ENCODE results near the gene TRIM13.

The TRIM13 gene

DNA sequence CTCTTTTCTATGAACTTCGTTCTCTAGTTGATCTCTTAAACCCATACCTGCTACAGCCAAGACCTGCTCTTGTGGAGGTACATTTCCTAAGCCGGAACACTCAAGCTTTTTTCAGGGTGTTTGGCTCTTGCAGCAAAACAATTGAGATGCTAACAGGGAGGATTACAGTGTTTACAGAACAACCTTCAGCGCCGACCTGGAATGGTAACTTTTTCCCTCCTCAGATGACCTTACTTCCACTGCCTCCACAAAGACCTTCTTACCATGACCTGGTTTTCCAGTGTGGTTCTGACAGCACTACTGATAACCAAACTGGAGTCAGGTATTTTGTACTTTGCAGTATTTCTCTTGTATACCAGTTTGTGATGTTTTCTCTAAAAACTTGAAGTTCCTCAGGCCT lies 18.9 kb downstream of the TRIM13 start:
- H3K4me2 ChIP-seq (ENCODE audit: low read length) = no peak overlapping the region
- no peaks in the 10 kb centered on the region for H3K4me1 ChIP-seq (ENCODE audit: control insufficient read depth, low read length)
- H4K20me1 ChIP-seq (ENCODE audit: control insufficient read depth, insufficient read depth, low read depth, low read length) = no peaks in the 10 kb centered on the region
- TF ChIP-seq CTCF (IDR thresholded peaks at IDR 0.05; ENCODE audit: low read depth, low read length, poor library complexity, severe bottlenecking) (no peak), EZH2phosphoT487 (IDR thresholded peaks at IDR 0.05; ENCODE audit: borderline replicate concordance, low read length) (no peak)
- no peaks in the 10 kb centered on the region for H3K27me3 ChIP-seq (ENCODE audit: control insufficient read depth, low read length)
- H3K27ac ChIP-seq (ENCODE audit: low read depth, low read length) = no peak overlapping the region
- peaks cover 49% of the 10 kb centered on the region for H3F3A ChIP-seq (ENCODE audit: control insufficient read depth, insufficient read depth)
- peaks cover 47% of the 10 kb centered on the region for H3K79me2 ChIP-seq (ENCODE audit: control insufficient read depth, low read length)
- no peaks in the 10 kb centered on the region for H3K9me3 ChIP-seq (ENCODE audit: control insufficient read depth, insufficient read depth, low read length)
- H3K36me3 ChIP-seq (ENCODE audit: control insufficient read depth, low read length) = peaks cover 78% of the 10 kb centered on the region
- no peak overlapping the region for H3K4me3 ChIP-seq (ENCODE audit: low read length)
- H3K9me2 ChIP-seq (replicated peaks; ENCODE audit: control insufficient read depth, low read length) = no peaks in the 10 kb centered on the region

DNA sequence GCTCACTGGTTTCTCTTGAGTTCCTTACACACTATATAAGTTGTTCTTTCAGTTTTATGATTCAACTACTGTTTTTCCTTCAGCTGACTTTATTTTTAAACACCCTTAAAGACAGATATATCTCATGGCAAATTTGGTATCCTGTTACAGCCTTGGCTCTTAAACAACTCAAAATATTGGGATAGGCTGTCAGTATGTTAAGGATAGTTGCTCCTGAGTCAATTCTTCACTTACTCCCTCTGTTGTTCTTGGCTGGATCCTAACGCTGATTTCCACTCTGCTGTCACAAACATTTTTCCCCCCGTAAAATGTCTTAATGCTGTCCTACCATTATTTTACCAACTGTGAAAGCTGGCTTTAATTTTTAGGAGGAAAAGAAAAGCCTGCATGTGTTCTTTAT lies 19.6 kb downstream of the TRIM13 start:
- Histone ChIP-seq H3K4me3 (ENCODE audit: low read length) (no peak overlapping the region), H3K27ac (ENCODE audit: low read depth, low read length) (no peak overlapping the region), H3K9me3 (ENCODE audit: control insufficient read depth, insufficient read depth, low read length) (no peaks in the 10 kb centered on the region), H3K36me3 (ENCODE audit: control insufficient read depth, low read length) (peaks cover 73% of the 10 kb centered on the region), H3K9me2 (replicated peaks; ENCODE audit: control insufficient read depth, low read length) (no peaks in the 10 kb centered on the region), H3F3A (ENCODE audit: control insufficient read depth, insufficient read depth) (peaks cover 45% of the 10 kb centered on the region), H3K4me2 (ENCODE audit: low read length) (no peak overlapping the region), H3K27me3 (ENCODE audit: control insufficient read depth, low read length) (no peaks in the 10 kb centered on the region), H3K79me2 (ENCODE audit: control insufficient read depth, low read length) (peaks cover 41% of the 10 kb centered on the region), H3K4me1 (ENCODE audit: control insufficient read depth, low read length) (no peaks in the 10 kb centered on the region), H4K20me1 (ENCODE audit: control insufficient read depth, insufficient read depth, low read depth, low read length) (no peaks in the 10 kb centered on the region)
- no peak for TF ChIP-seq CTCF (IDR thresholded peaks at IDR 0.05; ENCODE audit: low read depth, low read length, poor library complexity, severe bottlenecking)
- no peak for TF ChIP-seq EZH2phosphoT487 (IDR thresholded peaks at IDR 0.05; ENCODE audit: borderline replicate concordance, low read length)

- Histone ChIP-seq H3K4me1 (ENCODE audit: control insufficient read depth, low read length) (no peaks in the 10 kb centered on the region), H3K4me3 (ENCODE audit: low read length) (no peak overlapping the region), H3K4me2 (ENCODE audit: low read length) (no peak overlapping the region), H3K36me3 (ENCODE audit: control insufficient read depth, low read length) (peaks cover 71% of the 10 kb centered on the region), H3K9me2 (replicated peaks; ENCODE audit: control insufficient read depth, low read length) (no peaks in the 10 kb centered on the region), H4K20me1 (ENCODE audit: control insufficient read depth, insufficient read depth, low read depth, low read length) (no peaks in the 10 kb centered on the region), H3K9me3 (ENCODE audit: control insufficient read depth, insufficient read depth, low read length) (no peaks in the 10 kb centered on the region), H3K79me2 (ENCODE audit: control insufficient read depth, low read length) (peaks cover 27% of the 10 kb centered on the region), H3K27me3 (ENCODE audit: control insufficient read depth, low read length) (no peaks in the 10 kb centered on the region), H3F3A (ENCODE audit: control insufficient read depth, insufficient read depth) (peaks cover 37% of the 10 kb centered on the region), H3K27ac (ENCODE audit: low read depth, low read length) (no peak overlapping the region)
- TF ChIP-seq EZH2phosphoT487 (IDR thresholded peaks at IDR 0.05; ENCODE audit: borderline replicate concordance, low read length) (no peak), CTCF (IDR thresholded peaks at IDR 0.05; ENCODE audit: low read depth, low read length, poor library complexity, severe bottlenecking) (no peak)
These were observed 21.0 kb downstream of the TRIM13 start for GRCh38 chr13:50017819-50018218.

DNA sequence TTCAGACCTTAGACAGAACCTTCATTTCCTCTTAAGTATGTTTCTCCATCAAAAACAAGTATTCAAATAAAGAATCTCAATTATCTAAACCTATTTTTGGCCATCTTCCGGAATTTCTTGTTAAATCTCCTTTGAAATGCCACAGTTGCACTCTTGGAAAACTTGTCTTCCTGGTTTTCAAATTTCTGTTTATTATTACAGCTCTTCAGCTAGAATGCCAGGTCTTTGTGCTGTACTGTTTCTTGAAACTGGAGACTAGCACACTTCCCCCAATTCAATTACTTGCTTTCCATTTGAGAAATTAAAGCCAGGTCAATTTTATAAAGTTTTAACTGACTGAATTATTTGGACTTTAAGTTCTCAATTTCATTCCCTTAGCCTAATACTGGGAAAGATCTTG lies 28.6 kb downstream of the TRIM13 start:
- Histone ChIP-seq H3K27me3 (ENCODE audit: control insufficient read depth, low read length) (no peaks in the 10 kb centered on the region), H3K36me3 (ENCODE audit: control insufficient read depth, low read length) (peaks cover 45% of the 10 kb centered on the region), H3F3A (ENCODE audit: control insufficient read depth, insufficient read depth) (peaks cover 17% of the 10 kb centered on the region), H3K4me3 (ENCODE audit: low read length) (no peak overlapping the region), H3K9me3 (ENCODE audit: control insufficient read depth, insufficient read depth, low read length) (no peaks in the 10 kb centered on the region), H3K4me2 (ENCODE audit: low read length) (no peak overlapping the region), H3K4me1 (ENCODE audit: control insufficient read depth, low read length) (no peaks in the 10 kb centered on the region), H3K79me2 (ENCODE audit: control insufficient read depth, low read length) (no peaks in the 10 kb centered on the region), H3K27ac (ENCODE audit: low read depth, low read length) (no peak overlapping the region), H4K20me1 (ENCODE audit: control insufficient read depth, insufficient read depth, low read depth, low read length) (no peaks in the 10 kb centered on the region), H3K9me2 (replicated peaks; ENCODE audit: control insufficient read depth, low read length) (no peaks in the 10 kb centered on the region)
- TF ChIP-seq EZH2phosphoT487 (IDR thresholded peaks at IDR 0.05; ENCODE audit: borderline replicate concordance, low read length) (no peak), CTCF (IDR thresholded peaks at IDR 0.05; ENCODE audit: low read depth, low read length, poor library complexity, severe bottlenecking) (no peak)
